Head of caudate nucleus (tissue), 42 donors: ENCODE measurements around the gene AIMP1.
"Not testable (repeated sequence)": the region's sequence is repeated elsewhere in the genome, so short reads cannot be mapped to it uniquely, and the experiment has no call there.

Experiments
- DNase-seq, 42 donors: peaks; one replicate each; pipeline versions ENCODE4 v3.0.0 to v3.0.0-alpha.2; 2020 to 2021; ENCODE audit warnings: mixed read lengths in 7 of 42
- intact Hi-C: fragments of 100-400 bp; cut with DNase I; formaldehyde crosslinking; loops from one replicate; pipeline ENCODE4 v1.15.0; 2022

The AIMP1 gene

DNA sequence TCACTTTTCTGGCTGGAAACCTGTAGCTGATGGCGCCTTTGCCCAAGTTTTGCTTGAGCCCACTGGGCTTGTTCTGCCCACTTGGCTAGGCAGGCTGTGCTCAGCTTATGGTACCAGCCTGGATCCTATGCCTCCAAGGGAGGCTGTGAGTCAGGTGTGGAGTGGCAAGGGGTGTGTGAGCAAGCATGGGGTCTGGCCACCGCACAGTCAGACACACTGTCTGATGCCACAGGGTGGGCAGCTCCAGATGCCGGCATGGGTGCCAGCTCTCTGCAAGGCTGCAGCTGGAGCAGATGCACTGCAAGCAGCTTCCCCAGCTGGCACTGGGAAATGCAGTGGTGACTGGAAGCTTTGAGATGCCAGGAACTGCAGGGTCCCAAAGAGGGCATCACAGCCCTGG lies 68.5 kb downstream of the AIMP1 start:
- intact Hi-C loops, result no loop called here
- no peak for DNase-seq

DNA sequence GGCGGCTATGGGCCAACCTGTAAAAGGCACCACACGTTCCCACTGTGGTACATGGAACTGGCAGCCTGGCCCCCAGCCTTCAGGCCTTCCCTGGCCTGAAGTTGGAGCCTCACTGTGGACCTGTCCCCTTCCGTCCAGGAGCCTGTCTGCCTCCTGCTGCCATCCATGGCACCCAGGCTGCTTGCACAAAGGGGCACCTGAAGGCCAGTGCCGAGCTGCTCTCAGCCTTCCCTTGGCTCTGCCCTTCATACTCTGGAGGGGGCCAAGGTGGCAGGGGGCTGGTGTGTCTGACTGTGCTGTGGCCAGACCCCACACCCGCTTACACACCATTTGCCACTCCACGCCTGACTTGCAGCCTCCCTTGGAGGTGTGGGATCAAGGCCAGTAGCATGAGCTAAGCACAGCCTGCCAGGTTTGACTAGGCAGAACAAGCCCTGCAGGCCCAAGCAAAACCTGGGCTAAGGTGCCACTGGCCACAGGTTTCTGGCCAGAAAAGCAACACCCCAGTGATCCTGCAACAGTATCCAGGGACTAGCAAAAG lies 69.6 kb downstream of the AIMP1 start:
- intact Hi-C loops, result no loop called here
- DNase-seq, result no peak

- no peak for DNase-seq
- intact Hi-C loops, result no loop called here
Observed at GRCh38 chr4:106395582-106395981, 79.2 kb downstream of the AIMP1 start.

- intact Hi-C loops, DNase-seq: not testable (repeated sequence)
Observed at GRCh38 chr4:106398898-106399297, 82.5 kb downstream of the AIMP1 start.
